B cell (primary cell): ENCODE measurements around the gene CEPT1. TPM values are rescaled to one million over a fixed set of nuclear protein-coding genes. Genes with fewer than 3 reads are reported as not detected.

Source experiments
- ATAC-seq: fragments of 200-7000 bp; cut with Tn5 transposase; one replicate; pipeline ENCODE4 v1.10.0; 2021; ENCODE audit warnings: low read depth, mild to moderate bottlenecking, moderate number of reproducible peaks, moderate library complexity
- CTCF ChIA-PET: fragments of 350-600 bp; sonication (Branson Sonifier 250); formaldehyde crosslinking; loops from one replicate; lab custom pipeline; 2021; ENCODE audit warnings: antibody characterized with exemption, inconsistent platforms; lab: Charles Lee
- POLR2A ChIA-PET: fragments of 350-600 bp; sonication (Branson Sonifier 250); formaldehyde crosslinking; loops from one replicate; lab custom pipeline; 2021; ENCODE audit warnings: antibody characterized with exemption; lab: Charles Lee
- DNase-seq: peaks from one replicate; pipeline ENCODE4 v3.0.0; 2013
- H2AFZ ChIP-seq: 2 replicates; pipeline ENCODE4 v1.6.1; 2012; ENCODE audit warnings: mild to moderate bottlenecking, low read depth, low read length; ENCODE audit not compliant: insufficient read depth, poor library complexity, severe bottlenecking
- H3K27ac ChIP-seq, 2 donors: 1 replicate in 1 of 2; 2 replicates in 1 of 2; pipeline ENCODE4 v1.5.1; 2012 to 2013; ENCODE audit warnings: low read length in 2 of 2, mild to moderate bottlenecking in 2 of 2, moderate library complexity in 1 of 2
- H3K27me3 ChIP-seq, 4 experiments: fragments of 200-600 bp in 1 of 4; sonication (generic) in 1 of 4; replicated peaks in 1 of 4; 1 replicate in 2 of 4; 2 replicates in 2 of 4; pipeline versions ENCODE4 v1.6.1 to v1.7.0; 2013 to 2016; ENCODE audit warnings: low read length in 3 of 4, mild to moderate bottlenecking in 2 of 4, mixed read lengths in 1 of 4, moderate library complexity in 1 of 4; ENCODE audit not compliant: insufficient read depth in 4 of 4, control insufficient read depth in 3 of 4; ENCODE audit errors: control extremely low read depth in 1 of 4
- H3K36me3 ChIP-seq, 2 experiments: replicated peaks in 1 of 2; 1 replicate in 1 of 2; 2 replicates in 1 of 2; pipeline versions ENCODE4 v1.6.1 to v1.7.1; 2013; ENCODE audit warnings: low read length in 1 of 2; ENCODE audit not compliant: insufficient read depth in 2 of 2, control insufficient read depth in 1 of 2; ENCODE audit errors: control extremely low read depth in 1 of 2, extremely low read depth in 1 of 2
- H3K4me1 ChIP-seq, 2 donors: fragments of 200-600 bp in 1 of 2; sonication (generic) in 1 of 2; 1 replicate in 1 of 2; 2 replicates in 1 of 2; pipeline versions ENCODE4 v1.5.1 to v1.6.1; 2013 to 2017; ENCODE audit warnings: low read length in 2 of 2; ENCODE audit not compliant: control insufficient read depth in 2 of 2, insufficient read depth in 2 of 2
- H3K4me2 ChIP-seq: replicated peaks from 2 replicates; pipeline ENCODE3; 2012; ENCODE audit warnings: mild to moderate bottlenecking, low read depth, low read length; ENCODE audit not compliant: poor library complexity, severe bottlenecking
- H3K4me3 ChIP-seq, 5 experiments: fragments of 200-600 bp in 1 of 5; sonication (generic) in 1 of 5; 1 replicate in 3 of 5; 2 replicates in 2 of 5; pipeline versions ENCODE4 v1.5.1 to v1.7.0; 2011 to 2016; ENCODE audit warnings: low read length in 4 of 5, mild to moderate bottlenecking in 4 of 5, low read depth in 2 of 5, control low read depth in 1 of 5, moderate library complexity in 1 of 5; ENCODE audit not compliant: insufficient read depth in 1 of 5; ENCODE audit errors: control extremely low read depth in 1 of 5, extremely low read depth in 1 of 5
- H3K79me2 ChIP-seq: fragments of 200-600 bp; sonication (generic); one replicate; pipeline ENCODE4 v1.6.0; 2016; ENCODE audit warnings: low read length; ENCODE audit not compliant: control insufficient read depth, insufficient read depth
- H3K9ac ChIP-seq: fragments of 200-600 bp; sonication (generic); 2 replicates; pipeline ENCODE4 v1.6.1; 2017; ENCODE audit warnings: mild to moderate bottlenecking, low read length, moderate library complexity
- H3K9me3 ChIP-seq, 3 donors: one replicate each; pipeline versions ENCODE4 v1.6.1 to v1.7.1; 2013; ENCODE audit warnings: low read length in 2 of 3; ENCODE audit not compliant: control insufficient read depth in 2 of 3, insufficient read depth in 1 of 3; ENCODE audit errors: control extremely low read depth in 1 of 3
- H4K20me1 ChIP-seq: 2 replicates; pipeline ENCODE4 v1.6.0; 2012; ENCODE audit warnings: mild to moderate bottlenecking, low read length; ENCODE audit not compliant: insufficient read depth, control insufficient read depth, poor library complexity, severe bottlenecking
- H3K27ac Mint-ChIP-seq: one replicate; pipeline ENCODE4 v1.8.0; 2021; ENCODE audit warnings: mixed read lengths
- H3K27me3 Mint-ChIP-seq: one replicate; pipeline ENCODE4 v1.8.0; 2021; ENCODE audit warnings: mixed read lengths
- H3K4me1 Mint-ChIP-seq: one replicate; pipeline ENCODE4 v1.8.0; 2021; ENCODE audit warnings: mixed read lengths
- H3K4me3 Mint-ChIP-seq: one replicate; pipeline ENCODE4 v1.8.0; 2021; ENCODE audit warnings: mixed read lengths
- H3K9me3 Mint-ChIP-seq: one replicate; pipeline ENCODE4 v1.8.0; 2022; ENCODE audit warnings: mixed read lengths; ENCODE audit not compliant: insufficient read depth
- EZH2 ChIP-seq: IDR thresholded peaks from 2 replicates; pipeline ENCODE4 v1.6.1; 2012; ENCODE audit warnings: borderline replicate concordance, low read depth, mild to moderate bottlenecking, moderate library complexity, low read length; ENCODE audit not compliant: insufficient read depth, poor library complexity, severe bottlenecking
- WGBS: methylation state at CpG from one replicate; pipeline ENCODE4 v1.1.5; 2013; ENCODE audit warnings: missing lambda C conversion rate; ENCODE audit not compliant: insufficient coverage; 5-methylcytosine and 5-hydroxymethylcytosine counted together
- intact Hi-C: fragments of 100-400 bp; cut with micrococcal nuclease; formaldehyde crosslinking; loops from one replicate; pipeline ENCODE4 v1.10.0; 2022
- polyA plus RNA-seq: library from polyadenylated mRNA; depleted of rRNA; stranded (reverse); fragments of >200 nt; gene quantifications from 2 replicates; pipeline ENCODE4 v1.2.3, GENCODE V29; 2012
- total RNA-seq, 2 donors: library from RNA; stranded (reverse); fragments of 120-200 nt in 1 of 2; gene quantifications; 1 replicate in 1 of 2; 2 replicates in 1 of 2; pipeline versions ENCODE4 v1.2.3 to v1.2.4, GENCODE V29; 2013 to 2022
- TF ChIP-seq, protein P1 (sequence below): fragments of 200-600 bp; IDR thresholded peaks from one replicate; pipeline ENCODE4 v1.8.0; 2022; ENCODE audit warnings: antibody characterized with exemption, mild to moderate bottlenecking

CEPT1 gene
- total and polyA plus RNA-seq, 2 donors (not counting 1 experiment from before 2014, with no cell fraction given) = 47.1 to 83.5 TPM

DNA sequence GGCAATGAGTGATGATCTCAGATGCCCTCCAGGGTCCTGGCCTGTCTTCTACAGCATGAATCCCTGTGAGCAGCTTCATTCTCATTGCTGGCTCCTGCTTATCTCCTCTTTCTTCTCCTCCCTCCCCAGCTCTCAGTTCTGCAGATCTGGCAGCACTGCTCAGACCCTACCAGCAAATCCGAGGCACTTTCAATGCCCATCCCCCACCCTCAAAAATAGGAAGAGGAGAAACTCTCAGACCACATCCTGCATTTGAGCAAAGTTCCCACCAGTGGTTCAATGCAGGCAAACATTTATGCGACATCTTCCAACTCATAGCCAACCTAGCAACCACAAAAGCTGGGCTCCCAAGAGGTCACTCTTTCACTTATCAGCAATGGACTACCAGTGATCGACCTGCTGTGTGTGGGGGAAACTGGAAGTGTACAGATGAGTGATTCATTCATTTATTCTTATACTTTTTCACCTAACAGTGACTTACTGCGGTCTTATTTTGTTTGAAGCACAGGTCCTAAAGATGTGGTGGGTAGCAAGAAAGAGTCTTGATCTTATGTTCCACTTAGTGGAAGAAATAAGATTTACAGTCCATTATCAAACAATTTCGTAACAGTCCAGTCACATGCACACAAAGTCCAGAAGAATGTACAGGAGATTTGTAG, 81.7 kb downstream of the CEPT1 start:
- H3K4me1 ChIP-seq = peaks cover 87% of the 10 kb centered on the region in 2 donors
- intact Hi-C loops = loop anchor here (1.0 to 10.0 kb wide), 10 partner anchors 7 to 543 kb away; partner anchors contain the start of genes CEPT1, DRAM2 and LRIF1
- ChIA-PET CTCF (interaction anchor here (0.8 to 10.9 kb wide), 17 partner anchors 15 to 286 kb away, joined by 3 to 205 read pairs (median 6); partner anchors contain the start of genes CEPT1, DENND2D and DRAM2), POLR2A (interaction anchor here (0.7 to 8.3 kb wide), 3 partner anchors 13 to 227 kb away, joined by 3 to 138 read pairs (median 11); partner anchors contain the start of genes ATP5PB, DENND2D and WDR77)
- H3K79me2 ChIP-seq = no peaks in the 10 kb centered on the region
- peak overlapping the region; percentile 58 for H3K4me2 ChIP-seq
- Mint-ChIP-seq H3K27me3 (no peaks in the 10 kb centered on the region), H3K9me3 (no peaks in the 10 kb centered on the region), H3K4me1 (peaks cover 84% of the 10 kb centered on the region), H3K27ac (peak overlapping the region; percentile 91), H3K4me3 (peak overlapping the region; percentile 72)
- WGBS = 0% methylated on average over 1 of the region's 5 CpGs
- TF ChIP-seq, protein P1, sequence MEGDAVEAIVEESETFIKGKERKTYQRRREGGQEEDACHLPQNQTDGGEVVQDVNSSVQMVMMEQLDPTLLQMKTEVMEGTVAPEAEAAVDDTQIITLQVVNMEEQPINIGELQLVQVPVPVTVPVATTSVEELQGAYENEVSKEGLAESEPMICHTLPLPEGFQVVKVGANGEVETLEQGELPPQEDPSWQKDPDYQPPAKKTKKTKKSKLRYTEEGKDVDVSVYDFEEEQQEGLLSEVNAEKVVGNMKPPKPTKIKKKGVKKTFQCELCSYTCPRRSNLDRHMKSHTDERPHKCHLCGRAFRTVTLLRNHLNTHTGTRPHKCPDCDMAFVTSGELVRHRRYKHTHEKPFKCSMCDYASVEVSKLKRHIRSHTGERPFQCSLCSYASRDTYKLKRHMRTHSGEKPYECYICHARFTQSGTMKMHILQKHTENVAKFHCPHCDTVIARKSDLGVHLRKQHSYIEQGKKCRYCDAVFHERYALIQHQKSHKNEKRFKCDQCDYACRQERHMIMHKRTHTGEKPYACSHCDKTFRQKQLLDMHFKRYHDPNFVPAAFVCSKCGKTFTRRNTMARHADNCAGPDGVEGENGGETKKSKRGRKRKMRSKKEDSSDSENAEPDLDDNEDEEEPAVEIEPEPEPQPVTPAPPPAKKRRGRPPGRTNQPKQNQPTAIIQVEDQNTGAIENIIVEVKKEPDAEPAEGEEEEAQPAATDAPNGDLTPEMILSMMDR = no peak
- TF ChIP-seq EZH2 = no peak
- no peaks in the 10 kb centered on the region for H3K27me3 ChIP-seq
- no peak overlapping the region for H2AFZ ChIP-seq
- ATAC-seq = peak; percentile 13
- peak; percentile 77 for DNase-seq
- peak overlapping the region in 3 of 5 experiments; percentile 3 to 41 (median 26) for H3K4me3 ChIP-seq
- H3K36me3 ChIP-seq = no peaks in the 10 kb centered on the region
- no peaks in the 10 kb centered on the region for H4K20me1 ChIP-seq
- peak overlapping the region; percentile 46 to 92 for H3K27ac ChIP-seq
- peak overlapping the region; percentile 31 for H3K9ac ChIP-seq
- H3K9me3 ChIP-seq = no peaks in the 10 kb centered on the region
